Hepatocyte (in vitro differentiated cells): Measurements from ENCODE around the gene ZC3H6.

Experiments
- CTCF ChIP-seq: fragments of 200-600 bp; sonication (generic); IDR thresholded peaks from 2 replicates; pipeline ENCODE4 v1.5.1; 2016; ENCODE audit warnings: antibody characterized with exemption, mild to moderate bottlenecking; ENCODE audit not compliant: poor library complexity
- EZH2 ChIP-seq: fragments of 200-600 bp; sonication (generic); IDR thresholded peaks from 2 replicates; pipeline ENCODE4 v1.6.1; 2016; ENCODE audit warnings: antibody characterized with exemption, mild to moderate bottlenecking, borderline replicate concordance
- EZH2phosphoT487 ChIP-seq: fragments of 200-600 bp; sonication (generic); IDR thresholded peaks from one replicate; pipeline ENCODE4 v1.6.1; 2018; ENCODE audit warnings: antibody characterized with exemption, mild to moderate bottlenecking, low read depth, moderate library complexity; ENCODE audit not compliant: unreplicated experiment, severe bottlenecking

- no peak for TF ChIP-seq CTCF
- no peak for TF ChIP-seq EZH2
- no peak for TF ChIP-seq EZH2phosphoT487
Observed at GRCh38 chr2:112304298-112304941, 29.0 kb downstream of the ZC3H6 start.
